Colonic mucosa (tissue), 4 donors: ENCODE data around the gene TEPSIN. TPM values are rescaled to one million over a fixed set of nuclear protein-coding genes. Genes with fewer than 3 reads are reported as not detected.

Experiments used
- DNase-seq: peaks from one replicate; pipeline ENCODE4 v3.0.0-alpha.2; 2020
- H3K27ac ChIP-seq: fragments of 200-600 bp; one replicate; pipeline ENCODE4 v1.8.0; 2021
- H3K27me3 ChIP-seq: fragments of 200-600 bp; one replicate; pipeline ENCODE4 v1.8.0; 2021
- H3K36me3 ChIP-seq: fragments of 200-600 bp; one replicate; pipeline ENCODE4 v1.8.0; 2021
- H3K4me1 ChIP-seq: fragments of 200-600 bp; one replicate; pipeline ENCODE4 v1.8.0; 2021; ENCODE audit warnings: mild to moderate bottlenecking
- H3K4me3 ChIP-seq: fragments of 200-600 bp; one replicate; pipeline ENCODE4 v1.8.0; 2021
- H3K9ac ChIP-seq, 2 donors: one replicate each; pipeline ENCODE4 v1.7.0; 2013; ENCODE audit warnings: control low read depth in 2 of 2, low read depth in 2 of 2, low read length in 2 of 2
- H3K9me3 ChIP-seq: fragments of 200-600 bp; one replicate; pipeline ENCODE4 v1.8.0; 2021
- intact Hi-C: fragments of 100-400 bp; cut with DNase I; formaldehyde crosslinking; loops from one replicate; pipeline ENCODE4 v1.14.1; 2022
- total RNA-seq, 2 donors: library from RNA; stranded (reverse); fragmentation: NEBNext Ultra II Directional in 1 of 2; extraction: Animal tissue kit (Norgen Biotek cat#: 25700) in 1 of 2; gene quantifications; one replicate each; pipeline ENCODE4 v1.2.1, GENCODE V29; 2021
- TF ChIP-seq, protein P1 (sequence below): fragments of 200-600 bp; IDR thresholded peaks from one replicate; pipeline ENCODE4 v1.8.0; 2022; ENCODE audit warnings: antibody characterized with exemption, mild to moderate bottlenecking
- donor health status: healthy.
- donor health status: DM: no; HTN: no; CAD: no.
- donor health status: DM: no; HTN: no; CAD: no.

Gene TEPSIN
- total RNA-seq, 2 donors from 2014 or later, result 29.3 to 46.7 TPM

DNA sequence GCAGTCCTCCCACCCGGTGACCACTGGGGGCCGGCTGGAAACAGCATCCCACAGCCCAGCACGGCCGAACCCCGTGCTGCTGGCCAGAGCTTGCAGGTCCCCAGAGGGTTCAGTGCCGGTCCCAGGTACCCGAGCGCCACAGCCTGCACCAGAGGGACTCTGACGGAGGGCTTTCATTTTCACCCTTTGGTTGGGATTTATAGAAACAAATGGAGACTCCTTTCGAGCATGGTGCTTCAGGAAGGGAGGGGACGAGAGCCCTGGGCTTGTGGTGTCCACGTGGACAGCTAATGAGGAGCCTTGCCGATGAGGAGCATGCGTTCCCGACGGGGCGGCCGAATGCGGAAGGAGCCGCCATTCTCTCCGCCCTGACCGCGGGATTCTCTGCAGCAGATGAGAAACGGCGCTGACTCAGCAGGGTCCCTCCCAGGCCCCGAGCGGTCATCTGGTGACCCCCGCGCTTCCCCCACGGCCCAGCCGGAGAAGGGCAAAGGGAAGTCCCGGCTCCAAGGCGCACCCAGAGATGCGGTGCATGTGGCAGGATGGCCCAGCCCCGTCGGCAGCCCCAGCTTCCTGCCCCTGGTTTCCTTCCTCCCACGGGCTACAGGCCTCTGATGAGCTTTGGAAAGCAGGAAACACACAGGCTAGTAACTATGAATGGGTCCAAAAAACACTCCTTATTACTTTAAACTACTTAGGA, 46.5 kb upstream of the TEPSIN start:
- no peak overlapping the region for H3K9ac ChIP-seq
- TF ChIP-seq, protein P1, sequence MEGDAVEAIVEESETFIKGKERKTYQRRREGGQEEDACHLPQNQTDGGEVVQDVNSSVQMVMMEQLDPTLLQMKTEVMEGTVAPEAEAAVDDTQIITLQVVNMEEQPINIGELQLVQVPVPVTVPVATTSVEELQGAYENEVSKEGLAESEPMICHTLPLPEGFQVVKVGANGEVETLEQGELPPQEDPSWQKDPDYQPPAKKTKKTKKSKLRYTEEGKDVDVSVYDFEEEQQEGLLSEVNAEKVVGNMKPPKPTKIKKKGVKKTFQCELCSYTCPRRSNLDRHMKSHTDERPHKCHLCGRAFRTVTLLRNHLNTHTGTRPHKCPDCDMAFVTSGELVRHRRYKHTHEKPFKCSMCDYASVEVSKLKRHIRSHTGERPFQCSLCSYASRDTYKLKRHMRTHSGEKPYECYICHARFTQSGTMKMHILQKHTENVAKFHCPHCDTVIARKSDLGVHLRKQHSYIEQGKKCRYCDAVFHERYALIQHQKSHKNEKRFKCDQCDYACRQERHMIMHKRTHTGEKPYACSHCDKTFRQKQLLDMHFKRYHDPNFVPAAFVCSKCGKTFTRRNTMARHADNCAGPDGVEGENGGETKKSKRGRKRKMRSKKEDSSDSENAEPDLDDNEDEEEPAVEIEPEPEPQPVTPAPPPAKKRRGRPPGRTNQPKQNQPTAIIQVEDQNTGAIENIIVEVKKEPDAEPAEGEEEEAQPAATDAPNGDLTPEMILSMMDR, result no peak
- DNase-seq, result peak; percentile 50
- peaks cover 18% of the 10 kb centered on the region for H3K36me3 ChIP-seq
- no peaks in the 10 kb centered on the region for H3K27me3 ChIP-seq
- intact Hi-C loops, result no loop called here
- peak overlapping the region; percentile 44 for H3K27ac ChIP-seq
- no peaks in the 10 kb centered on the region for H3K4me1 ChIP-seq
- no peaks in the 10 kb centered on the region for H3K9me3 ChIP-seq
- H3K4me3 ChIP-seq, result peak overlapping the region; percentile 25

DNA sequence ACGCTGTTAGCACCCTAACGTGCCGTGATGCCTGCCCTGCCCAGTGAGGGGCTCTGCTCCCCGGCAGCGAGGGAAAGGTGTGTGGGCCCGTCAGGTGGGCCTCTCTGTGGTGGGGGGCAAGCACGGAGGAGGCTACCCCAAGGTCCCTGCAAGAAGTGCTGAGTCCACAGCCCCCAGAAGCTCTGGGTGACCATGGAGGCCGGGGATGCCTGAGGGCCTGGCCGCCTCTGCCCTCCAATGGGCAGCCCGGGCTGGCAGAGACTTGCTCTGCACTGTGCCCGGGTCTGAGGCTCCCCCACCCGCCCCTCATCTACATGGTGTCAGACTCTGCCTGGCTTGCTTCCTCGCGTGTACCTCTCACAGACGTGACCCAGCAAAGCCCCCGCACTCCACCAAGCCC, 44.0 kb upstream of the TEPSIN start:
- no peaks in the 10 kb centered on the region for H3K4me1 ChIP-seq
- no peak overlapping the region for H3K27ac ChIP-seq
- H3K4me3 ChIP-seq, result no peak overlapping the region
- intact Hi-C loops, result no loop called here
- no peaks in the 10 kb centered on the region for H3K9me3 ChIP-seq
- peaks cover 9% of the 10 kb centered on the region for H3K36me3 ChIP-seq
- TF ChIP-seq, protein P1, result no peak
- no peaks in the 10 kb centered on the region for H3K27me3 ChIP-seq
- DNase-seq, result no peak
- no peak overlapping the region for H3K9ac ChIP-seq

DNA sequence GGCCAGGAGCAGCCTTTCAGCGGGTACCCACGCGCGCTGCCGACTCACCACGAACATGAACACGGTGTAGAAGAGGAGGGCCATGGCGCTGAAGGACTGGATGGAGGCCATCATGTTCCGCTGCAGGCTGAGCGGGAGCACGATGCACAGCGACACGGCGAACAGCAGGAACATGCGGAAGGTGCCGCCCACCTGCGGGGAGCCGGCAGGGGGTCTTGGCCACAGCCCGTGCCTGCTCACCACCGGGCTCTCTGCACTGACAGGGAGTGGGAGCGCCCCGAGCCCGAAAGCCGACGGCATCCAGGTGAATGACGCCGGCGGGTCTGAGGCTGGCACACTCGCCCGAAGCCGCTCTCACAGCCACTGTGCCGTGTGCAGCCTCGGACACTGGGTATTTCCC, 43.3 kb upstream of the TEPSIN start:
- H3K27ac ChIP-seq, result no peak overlapping the region
- TF ChIP-seq, protein P1, result no peak
- H3K4me3 ChIP-seq, result no peak overlapping the region
- peaks cover 9% of the 10 kb centered on the region for H3K36me3 ChIP-seq
- no peak overlapping the region for H3K9ac ChIP-seq
- no peak for DNase-seq
- no peaks in the 10 kb centered on the region for H3K9me3 ChIP-seq
- intact Hi-C loops, result no loop called here
- H3K27me3 ChIP-seq, result no peaks in the 10 kb centered on the region
- peaks cover 6% of the 10 kb centered on the region for H3K4me1 ChIP-seq

DNA sequence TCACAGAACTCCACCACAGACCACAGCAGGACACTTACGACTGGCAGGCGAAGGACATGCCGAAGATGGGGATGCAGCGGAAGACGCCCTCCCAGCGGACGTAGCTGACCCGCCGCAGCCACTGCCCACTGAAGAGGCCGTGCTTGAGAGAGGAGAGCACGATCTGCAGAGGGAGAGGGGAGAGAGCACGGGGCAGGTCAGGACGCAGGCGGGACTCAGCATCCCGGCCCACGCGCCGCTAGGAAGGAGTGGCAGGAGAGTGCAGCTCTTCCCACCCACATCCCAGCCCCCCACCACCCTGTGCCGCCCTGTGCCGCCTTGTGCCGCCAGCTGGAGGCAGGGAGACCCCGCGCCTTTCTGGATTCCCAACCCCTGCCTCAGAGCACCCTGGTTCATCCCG, 41.7 kb upstream of the TEPSIN start:
- H3K9ac ChIP-seq, result no peak overlapping the region
- TF ChIP-seq, protein P1, result no peak
- no peak for DNase-seq
- peaks cover 8% of the 10 kb centered on the region for H3K4me1 ChIP-seq
- no peaks in the 10 kb centered on the region for H3K9me3 ChIP-seq
- no peak overlapping the region for H3K4me3 ChIP-seq
- no peak overlapping the region for H3K27ac ChIP-seq
- H3K36me3 ChIP-seq, result peaks cover 16% of the 10 kb centered on the region
- H3K27me3 ChIP-seq, result no peaks in the 10 kb centered on the region
- intact Hi-C loops, result no loop called here

DNA sequence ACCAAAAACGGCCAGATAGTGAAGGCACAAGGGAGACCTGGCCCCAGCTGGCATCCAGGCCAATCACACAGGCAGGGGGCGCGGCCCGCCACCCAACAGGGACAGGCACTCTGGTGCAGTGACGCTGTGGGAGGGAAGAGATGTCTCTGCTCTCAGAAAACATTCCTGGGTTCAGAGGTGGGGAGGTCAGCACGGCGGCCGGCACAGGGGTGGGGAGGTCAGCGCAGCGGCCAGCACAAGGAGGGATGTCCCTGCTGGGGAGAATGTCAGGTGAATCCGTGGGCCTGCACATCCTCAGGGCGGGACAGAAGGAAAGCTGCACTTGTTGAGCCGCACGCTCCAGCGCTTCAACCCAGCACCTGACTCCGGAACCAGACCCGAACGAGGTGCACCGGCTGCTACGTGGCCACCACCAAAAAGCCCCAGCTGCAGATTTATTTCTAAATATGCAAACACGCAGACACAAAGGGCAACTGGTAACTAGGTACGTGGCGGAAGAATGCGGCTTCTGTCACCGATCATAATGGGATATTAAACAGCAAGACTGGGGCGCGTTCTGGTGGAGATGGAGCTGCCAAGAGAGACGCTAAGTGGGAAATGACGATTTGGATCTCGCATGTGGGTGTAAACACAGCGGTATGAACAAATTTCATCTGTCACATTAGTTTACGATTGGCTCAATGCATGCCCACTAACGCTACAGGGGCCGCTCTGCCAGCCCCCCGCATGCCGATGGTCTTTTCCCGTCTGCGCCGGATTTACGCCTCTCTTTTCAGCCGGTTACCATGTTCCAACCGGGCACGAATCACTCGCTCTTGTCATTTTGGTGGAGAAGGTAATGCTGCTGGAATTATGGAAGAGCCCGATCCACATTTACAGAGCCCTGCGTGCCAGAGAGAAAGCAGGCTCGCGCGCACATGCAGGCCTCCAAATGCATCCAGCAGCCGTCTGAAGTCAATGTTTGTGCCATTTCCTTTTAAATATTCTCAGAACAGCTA, 40.7 kb upstream of the TEPSIN start:
- no peak for DNase-seq
- H3K4me1 ChIP-seq, result peaks cover 8% of the 10 kb centered on the region
- intact Hi-C loops, result no loop called here
- H3K9me3 ChIP-seq, result no peaks in the 10 kb centered on the region
- H3K27ac ChIP-seq, result no peak overlapping the region
- TF ChIP-seq, protein P1, result no peak
- H3K36me3 ChIP-seq, result peaks cover 16% of the 10 kb centered on the region
- no peak overlapping the region for H3K9ac ChIP-seq
- no peaks in the 10 kb centered on the region for H3K27me3 ChIP-seq
- H3K4me3 ChIP-seq, result no peak overlapping the region
